Lower leg skin (tissue), 3 donors: ENCODE measurements around the gene TMEM63A.

Experiments used
- POLR2A ChIP-seq, 2 donors: fragments of 450-650 bp; IDR thresholded peaks; one replicate each; pipeline ENCODE4 v1.6.1; 2016 to 2017; ENCODE audit warnings: antibody characterized with exemption in 2 of 2, mild to moderate bottlenecking in 1 of 2, moderate library complexity in 1 of 2
- TF ChIP-seq, protein P1 (sequence below), 3 donors: fragments of 450-650 bp; IDR thresholded peaks; one replicate each; pipeline ENCODE4 v1.5.1; 2016; ENCODE audit warnings: antibody characterized with exemption in 3 of 3, mild to moderate bottlenecking in 3 of 3, moderate library complexity in 2 of 3

DNA sequence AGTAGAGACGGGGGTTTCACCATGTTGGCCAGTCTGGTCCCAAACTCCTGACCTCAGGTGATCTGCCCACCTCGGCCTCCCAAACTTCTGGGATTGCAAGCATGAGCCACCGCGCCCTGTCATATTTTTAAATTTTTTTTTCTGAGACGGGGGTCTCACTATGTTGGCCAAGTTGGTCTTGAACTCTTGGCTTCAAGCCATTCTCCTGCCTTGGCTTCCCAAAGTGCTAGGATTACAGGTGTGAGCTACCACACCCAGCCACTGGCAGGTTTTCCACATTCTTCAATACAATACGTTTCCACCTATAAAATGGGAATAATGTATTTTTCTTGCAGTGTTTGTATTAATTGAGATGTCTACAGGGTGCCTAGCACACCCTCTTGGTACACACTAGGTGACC is 10.1 kb upstream of the TMEM63A start:
- TF ChIP-seq, protein P1, sequence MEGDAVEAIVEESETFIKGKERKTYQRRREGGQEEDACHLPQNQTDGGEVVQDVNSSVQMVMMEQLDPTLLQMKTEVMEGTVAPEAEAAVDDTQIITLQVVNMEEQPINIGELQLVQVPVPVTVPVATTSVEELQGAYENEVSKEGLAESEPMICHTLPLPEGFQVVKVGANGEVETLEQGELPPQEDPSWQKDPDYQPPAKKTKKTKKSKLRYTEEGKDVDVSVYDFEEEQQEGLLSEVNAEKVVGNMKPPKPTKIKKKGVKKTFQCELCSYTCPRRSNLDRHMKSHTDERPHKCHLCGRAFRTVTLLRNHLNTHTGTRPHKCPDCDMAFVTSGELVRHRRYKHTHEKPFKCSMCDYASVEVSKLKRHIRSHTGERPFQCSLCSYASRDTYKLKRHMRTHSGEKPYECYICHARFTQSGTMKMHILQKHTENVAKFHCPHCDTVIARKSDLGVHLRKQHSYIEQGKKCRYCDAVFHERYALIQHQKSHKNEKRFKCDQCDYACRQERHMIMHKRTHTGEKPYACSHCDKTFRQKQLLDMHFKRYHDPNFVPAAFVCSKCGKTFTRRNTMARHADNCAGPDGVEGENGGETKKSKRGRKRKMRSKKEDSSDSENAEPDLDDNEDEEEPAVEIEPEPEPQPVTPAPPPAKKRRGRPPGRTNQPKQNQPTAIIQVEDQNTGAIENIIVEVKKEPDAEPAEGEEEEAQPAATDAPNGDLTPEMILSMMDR (IDR thresholded peaks at IDR 0.05) = no peak
- no peak for TF ChIP-seq POLR2A (IDR thresholded peaks at IDR 0.05)
